ENCODE results near the gene HRH1.

GRCh38 chr3:11288021-11288491, 133.8 kb downstream of the HRH1 start:
- TF ChIP-seq CTCF (IDR thresholded peaks at IDR 0.05) (no peak), REST (IDR thresholded peaks at IDR 0.05; ENCODE audit: insufficient read depth in 1 of 2, low read depth in 2 of 2, low read length in 1 of 2) (no peak)

Data from Panc1 (cell line).